NCI-H748 treated with DMSO at 0.1 percent for 48 hours (cell line): ENCODE data around the gene MBTD1.

ENCODE experiments used
- DNase-seq: peaks from one replicate; lab custom pipeline; 2025; lab: John Stamatoyannopoulos, UW

The MBTD1 gene

GRCh38 chr17:51147650-51148049, 112.2 kb downstream of the MBTD1 start:
- no peak for DNase-seq

GRCh38 chr17:51144266-51145022, 115.4 kb downstream of the MBTD1 start:
- no peak for DNase-seq

GRCh38 chr17:51142597-51142996, 117.3 kb downstream of the MBTD1 start:
- no peak for DNase-seq

- DNase-seq: no peak
Measured at GRCh38 chr17:51135956-51136355, 123.9 kb downstream of the MBTD1 start.

- no peak for DNase-seq
Measured at GRCh38 chr17:51133365-51133764, 126.5 kb downstream of the MBTD1 start.

- DNase-seq: no peak
Measured at GRCh38 chr17:51132964-51133319, 126.9 kb downstream of the MBTD1 start.

- no peak for DNase-seq
Measured at GRCh38 chr17:51128076-51128475, 131.8 kb downstream of the MBTD1 start.
